K562 (cell line): ENCODE results near the gene RARG. TPM values are rescaled to one million over a fixed set of nuclear protein-coding genes. Genes with fewer than 3 reads are reported as not detected.

Experiments
- ATAC-seq: fragments of 200-7000 bp; cut with Tn5 transposase; 3 replicates; pipeline ENCODE4 v1.9.1; 2020; ENCODE audit warnings: moderate library complexity
- BruUV-seq: library from RNA; stranded (reverse); fragments of 400-500 nt; replicated peaks from 2 replicates; lab custom pipeline; 2021; lab: Mats Ljungman, UMichigan
- CTCF ChIA-PET: fragments of 300-600 bp; formaldehyde crosslinking; extraction: SDS; loops from one replicate; lab custom pipeline; 2021; ENCODE audit warnings: low intra/inter-chr PET ratio; lab: Yijun Ruan, JAX
- POLR2A ChIA-PET: fragments of 300-600, 350-650 bp; sonication (Branson Sonifier 250); formaldehyde crosslinking; extraction: SDS; loops from one replicate; lab custom pipeline; 2021; ENCODE audit warnings: antibody characterized with exemption, inconsistent platforms; lab: Yijun Ruan, JAX
- DNase-seq, 4 experiments: peaks; one replicate each; pipeline versions ENCODE4 v3.0.0 to v3.0.0-alpha.2; 2011 to 2018; ENCODE audit warnings: low spot score in 3 of 4, mixed read lengths in 3 of 4; ENCODE audit errors: extremely low read depth in 1 of 4
- FAIRE-seq: peaks from 2 replicates; lab custom pipeline; 2011; peaks lifted over from hg19 to GRCh38; lab: Jason Lieb, UNC
- H2AFZ ChIP-seq: 2 replicates; pipeline ENCODE4 v1.6.0; 2011; ENCODE audit warnings: low read depth, low read length, control low read depth, inconsistent platforms
- H3K27ac ChIP-seq: fragments of 200-600 bp; 3 replicates; pipeline ENCODE4 v1.8.0; 2011; ENCODE audit warnings: low read depth, mild to moderate bottlenecking, control low read depth, inconsistent platforms, low read length, moderate library complexity, mixed read lengths; ENCODE audit errors: extremely low read depth
- H3K27me3 ChIP-seq, 2 experiments: fragments of 300-600 bp in 1 of 2; 2 replicates in 1 of 2; 3 replicates in 1 of 2; pipeline versions ENCODE4 v1.6.0 to v1.8.0; 2011; ENCODE audit warnings: inconsistent platforms in 2 of 2, low read length in 2 of 2, mild to moderate bottlenecking in 1 of 2, mixed read lengths in 1 of 2, moderate library complexity in 1 of 2; ENCODE audit not compliant: control insufficient read depth in 2 of 2, insufficient read depth in 2 of 2
- H3K36me3 ChIP-seq: fragments of 300-600 bp; 3 replicates; pipeline ENCODE4 v1.8.0; 2011; ENCODE audit warnings: mild to moderate bottlenecking, low read length, inconsistent platforms; ENCODE audit not compliant: control insufficient read depth, insufficient read depth
- H3K4me1 ChIP-seq, 2 experiments: fragments of 200-600 bp in 1 of 2; replicated peaks in 1 of 2; 2 replicates in 1 of 2; 3 replicates in 1 of 2; pipeline versions ENCODE4 v1.5.1 to v1.8.0; 2011; ENCODE audit warnings: inconsistent platforms in 2 of 2, low read length in 2 of 2, mild to moderate bottlenecking in 1 of 2, mixed read lengths in 1 of 2, moderate library complexity in 1 of 2; ENCODE audit not compliant: control insufficient read depth in 2 of 2, insufficient read depth in 2 of 2
- H3K4me2 ChIP-seq: 2 replicates; pipeline ENCODE4 v1.6.1; 2011; ENCODE audit warnings: low read length, control low read depth, inconsistent platforms, mixed read lengths; ENCODE audit not compliant: insufficient read depth
- H3K4me3 ChIP-seq: fragments of 200-600 bp; sonication (generic), shearing (Covaris generic); 2 replicates; pipeline ENCODE4 v1.5.1; 2016; ENCODE audit warnings: control low read depth, inconsistent platforms
- H3K79me2 ChIP-seq: fragments of 200-600 bp; 3 replicates; pipeline ENCODE4 v1.8.0; 2011; ENCODE audit warnings: low read length, inconsistent platforms; ENCODE audit not compliant: control insufficient read depth, insufficient read depth
- H3K9ac ChIP-seq, 2 experiments: 2 replicates each; pipeline versions ENCODE4 v1.6.0 to v1.6.1; 2011; ENCODE audit warnings: low read depth in 2 of 2, low read length in 2 of 2, control low read depth in 1 of 2, inconsistent platforms in 1 of 2, mild to moderate bottlenecking in 1 of 2, mixed read lengths in 1 of 2; ENCODE audit not compliant: insufficient read depth in 1 of 2
- H3K9me1 ChIP-seq: one replicate; pipeline ENCODE4 v1.6.0; 2011; ENCODE audit warnings: inconsistent platforms, mild to moderate bottlenecking, low read length, moderate library complexity; ENCODE audit not compliant: control insufficient read depth, insufficient read depth
- H3K9me3 ChIP-seq: replicated peaks from 2 replicates; pipeline ENCODE4 v1.5.1; 2011; ENCODE audit warnings: low read depth, low read length, inconsistent platforms; ENCODE audit not compliant: control insufficient read depth, insufficient read depth
- H4K20me1 ChIP-seq: replicated peaks from 2 replicates; pipeline ENCODE4 v1.6.1; 2011; ENCODE audit warnings: low read length, inconsistent platforms, mixed read lengths; ENCODE audit not compliant: control insufficient read depth, insufficient read depth
- HDAC1 ChIP-seq, 2 experiments: fragments of 450-650 bp; IDR thresholded peaks; 2 replicates each; pipeline ENCODE4 v1.6.1; 2016 to 2017; ENCODE audit warnings: inconsistent platforms in 1 of 2, mild to moderate bottlenecking in 1 of 2, moderate library complexity in 1 of 2
- POLR2A ChIP-seq: fragments of 450-650 bp; conservative IDR thresholded peaks from 2 replicates; pipeline ENCODE4 v1.6.1; 2016
- POLR2G ChIP-seq: fragments of 200-400 bp; formaldehyde crosslinking; IDR thresholded peaks from 2 replicates; pipeline ENCODE4 v1.6.1; 2017; ENCODE audit warnings: low read depth, mild to moderate bottlenecking, antibody characterized with exemption, low read length, moderate library complexity
- SUPT5H ChIP-seq: fragments of 450-650 bp; IDR thresholded peaks from 2 replicates; pipeline ENCODE4 v1.6.1; 2016
- ZNF512 ChIP-seq: IDR thresholded peaks from 2 replicates; pipeline ENCODE4 v1.6.1; 2016; ENCODE audit warnings: missing genetic modification characterization, missing compliant biosample characterization
- WGBS: fragments of 100-300 bp; shearing (Covaris generic); methylation state at CpG from one replicate; pipeline ENCODE4 v1.1.6; 2016; ENCODE audit warnings: low coverage, mixed read lengths; ENCODE audit not compliant: insufficient coverage; ENCODE audit errors: missing lambda C conversion rate; 5-methylcytosine and 5-hydroxymethylcytosine counted together
- in situ Hi-C: fragments of 300-500 bp; cut with MboI; formaldehyde crosslinking; loops from 4 replicates; pipeline ENCODE4 v1.15.0; 2018; ENCODE audit warnings: inconsistent platforms, mixed read lengths
- intact Hi-C: fragments of 100-400 bp; cut with micrococcal nuclease; formaldehyde crosslinking; loops from 2 replicates; pipeline ENCODE4 v1.14.2; 2022
- polyA plus RNA-seq, 8 experiments: library from polyadenylated mRNA; depleted of rRNA in 4 of 8; stranded (reverse) in 5 of 8; unstranded in 3 of 8; fragments of >200 nt; fragmentation: Nextera tagmentation in 2 of 8; fragmentation: Illumina TruSeq in 1 of 8; extraction: Ambion mirVana in 2 of 8; extraction: Trizol in 1 of 8; gene quantifications; 2 replicates each; pipeline versions ENCODE4 v1.2.1 to v1.2.3, GENCODE V29; 2011 to 2014; ENCODE audit warnings: inconsistent platforms in 1 of 8, missing spikeins in 1 of 8
- total RNA-seq, 7 experiments: library from RNA; depleted of rRNA in 6 of 7; stranded (reverse); fragments of >200 nt in 6 of 7; fragmentation: Illumina TruSeq in 2 of 7; extraction: Trizol in 2 of 7; gene quantifications; 2 replicates each; pipeline versions ENCODE4 v1.2.1 to v1.2.3, GENCODE V29; 2011 to 2021; ENCODE audit warnings: low replicate concordance in 1 of 7

RARG gene
- total and polyA plus RNA-seq, 9 of the 15 experiments (the other 6 are each of a cell fraction or from before 2014, with no cell fraction given) = 0.18 to 7.6 (median 3.8) TPM

- TF ChIP-seq POLR2A (0 out of 2 replicates have a peak, but pooled peaks have one; percentile 28), POLR2G (peak; percentile 62), ZNF512 (no peak), HDAC1 (IDR thresholded peaks at IDR 0.05) (no peak), SUPT5H (peak; percentile 17; the same call in 1 of the 2 replicates)
- no peak overlapping the region for H3K9ac ChIP-seq
- DNase-seq (no peak), ATAC-seq (no peak), FAIRE-seq (no peak)
- no peak overlapping the region for H3K4me2 ChIP-seq
- 90% methylated on average over 14 of the region's 14 CpGs for WGBS
- no peaks in the 10 kb centered on the region for H3K79me2 ChIP-seq
- ChIA-PET CTCF (no interaction called here), POLR2A (interaction anchor here (0.6 to 1.2 kb wide), 4 partner anchors 8 to 55 kb away, joined by 3 to 4 read pairs (median 4); partner anchors contain the start of genes CSAD and ZNF740)
- no peaks in the 10 kb centered on the region for H3K9me1 ChIP-seq
- no peak overlapping the region for H3K27ac ChIP-seq
- in situ Hi-C loops (no loop called here), intact Hi-C loops (no loop called here)
- no peak overlapping the region for H3K4me3 ChIP-seq
- H4K20me1 ChIP-seq = peaks cover 4% of the 10 kb centered on the region; the same call in 1 of the 2 replicates
- no peak overlapping the region for H2AFZ ChIP-seq
- H3K36me3 ChIP-seq = peaks cover 19% of the 10 kb centered on the region; the same call in 2 of the 3 replicates
- H3K4me1 ChIP-seq = peaks cover 3 to 14% of the 10 kb centered on the region in 2 experiments; a peak in 3 of 5 replicates
- no peaks in the 10 kb centered on the region for H3K9me3 ChIP-seq
- no TSS peak for BruUV-seq
- no peaks in the 10 kb centered on the region for H3K27me3 ChIP-seq
Observed at GRCh38 chr12:53192531-53193021, 39.4 kb downstream of the RARG start.
